DOHH2 (cell line): ENCODE data around the gene SBK1.

Experiments
- EZH2phosphoT487 ChIP-seq: fragments of 200-600 bp; sonication (generic); IDR thresholded peaks from 2 replicates; pipeline ENCODE4 v1.6.1; 2017; ENCODE audit warnings: borderline replicate concordance, mild to moderate bottlenecking, antibody characterized with exemption, low read length, moderate library complexity, mixed read lengths
- TF ChIP-seq, protein P1 (sequence below): fragments of 200-600 bp; sonication (generic); IDR thresholded peaks from one replicate; pipeline ENCODE4 v1.5.1; 2014; ENCODE audit warnings: antibody characterized with exemption, mild to moderate bottlenecking, low read depth, low read length; ENCODE audit not compliant: poor library complexity, severe bottlenecking

DNA sequence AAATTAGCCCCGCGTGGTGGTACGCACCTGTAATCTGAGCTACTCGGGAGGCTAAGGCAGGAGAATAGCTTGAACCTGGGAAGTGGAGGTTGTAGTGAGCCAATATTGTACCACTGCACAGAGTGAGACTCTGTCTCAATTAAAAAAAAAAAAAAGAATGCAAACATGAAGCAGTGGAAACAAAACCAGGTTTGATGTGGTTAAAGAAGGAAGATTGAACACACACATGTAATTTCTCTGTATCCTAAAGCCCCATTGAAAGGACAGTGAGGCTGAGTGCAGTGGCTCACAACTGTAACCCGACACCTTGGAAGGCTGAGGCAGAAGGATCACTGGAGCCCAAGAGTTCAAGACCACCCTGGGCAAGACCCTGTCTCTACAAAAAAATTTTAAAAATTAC lies 26.5 kb upstream of the SBK1 start:
- TF ChIP-seq, protein P1, sequence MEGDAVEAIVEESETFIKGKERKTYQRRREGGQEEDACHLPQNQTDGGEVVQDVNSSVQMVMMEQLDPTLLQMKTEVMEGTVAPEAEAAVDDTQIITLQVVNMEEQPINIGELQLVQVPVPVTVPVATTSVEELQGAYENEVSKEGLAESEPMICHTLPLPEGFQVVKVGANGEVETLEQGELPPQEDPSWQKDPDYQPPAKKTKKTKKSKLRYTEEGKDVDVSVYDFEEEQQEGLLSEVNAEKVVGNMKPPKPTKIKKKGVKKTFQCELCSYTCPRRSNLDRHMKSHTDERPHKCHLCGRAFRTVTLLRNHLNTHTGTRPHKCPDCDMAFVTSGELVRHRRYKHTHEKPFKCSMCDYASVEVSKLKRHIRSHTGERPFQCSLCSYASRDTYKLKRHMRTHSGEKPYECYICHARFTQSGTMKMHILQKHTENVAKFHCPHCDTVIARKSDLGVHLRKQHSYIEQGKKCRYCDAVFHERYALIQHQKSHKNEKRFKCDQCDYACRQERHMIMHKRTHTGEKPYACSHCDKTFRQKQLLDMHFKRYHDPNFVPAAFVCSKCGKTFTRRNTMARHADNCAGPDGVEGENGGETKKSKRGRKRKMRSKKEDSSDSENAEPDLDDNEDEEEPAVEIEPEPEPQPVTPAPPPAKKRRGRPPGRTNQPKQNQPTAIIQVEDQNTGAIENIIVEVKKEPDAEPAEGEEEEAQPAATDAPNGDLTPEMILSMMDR, result no peak
- no peak for TF ChIP-seq EZH2phosphoT487
